GM10266 (cell line): ENCODE measurements around the gene RGS2.

Source experiments
- DNase-seq: peaks from one replicate; pipeline ENCODE4 v3.0.0; 2012; ENCODE audit errors: extremely low spot score
- TF ChIP-seq, protein P1 (sequence below): IDR thresholded peaks from 2 replicates; pipeline ENCODE4 v1.5.1; 2012; ENCODE audit warnings: mild to moderate bottlenecking, low read depth; ENCODE audit not compliant: control insufficient read depth, insufficient read depth; ENCODE audit errors: missing control alignments

RGS2 gene

DNA sequence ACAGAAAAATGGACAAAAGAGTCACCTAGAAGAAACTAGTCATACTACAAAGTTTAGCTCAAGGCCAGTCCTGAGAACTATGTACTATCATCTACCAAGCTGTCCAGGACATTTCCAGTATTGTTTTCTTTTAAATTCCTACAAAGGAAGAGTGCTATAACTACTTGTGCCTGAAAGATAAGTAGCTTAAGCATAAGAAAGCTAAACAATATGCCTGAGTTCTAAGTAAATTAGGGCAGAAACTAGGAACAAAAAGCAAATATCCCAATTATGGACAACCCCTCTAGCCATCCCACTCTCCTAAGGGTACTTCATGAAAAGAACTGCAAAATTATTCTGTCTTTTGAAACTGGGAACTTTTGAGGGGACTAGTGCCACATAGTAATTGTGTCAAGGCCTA lies 5.3 kb upstream of the RGS2 start:
- DNase-seq, result no peak

GRCh38 chr1:192805832-192806323 lies 3.0 kb upstream of the RGS2 start:
- TF ChIP-seq, protein P1, sequence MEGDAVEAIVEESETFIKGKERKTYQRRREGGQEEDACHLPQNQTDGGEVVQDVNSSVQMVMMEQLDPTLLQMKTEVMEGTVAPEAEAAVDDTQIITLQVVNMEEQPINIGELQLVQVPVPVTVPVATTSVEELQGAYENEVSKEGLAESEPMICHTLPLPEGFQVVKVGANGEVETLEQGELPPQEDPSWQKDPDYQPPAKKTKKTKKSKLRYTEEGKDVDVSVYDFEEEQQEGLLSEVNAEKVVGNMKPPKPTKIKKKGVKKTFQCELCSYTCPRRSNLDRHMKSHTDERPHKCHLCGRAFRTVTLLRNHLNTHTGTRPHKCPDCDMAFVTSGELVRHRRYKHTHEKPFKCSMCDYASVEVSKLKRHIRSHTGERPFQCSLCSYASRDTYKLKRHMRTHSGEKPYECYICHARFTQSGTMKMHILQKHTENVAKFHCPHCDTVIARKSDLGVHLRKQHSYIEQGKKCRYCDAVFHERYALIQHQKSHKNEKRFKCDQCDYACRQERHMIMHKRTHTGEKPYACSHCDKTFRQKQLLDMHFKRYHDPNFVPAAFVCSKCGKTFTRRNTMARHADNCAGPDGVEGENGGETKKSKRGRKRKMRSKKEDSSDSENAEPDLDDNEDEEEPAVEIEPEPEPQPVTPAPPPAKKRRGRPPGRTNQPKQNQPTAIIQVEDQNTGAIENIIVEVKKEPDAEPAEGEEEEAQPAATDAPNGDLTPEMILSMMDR, result peak; percentile 64
- DNase-seq, result peak; percentile 71

More for the DNA sequence above, 5.3 kb upstream of the RGS2 start:
- TF ChIP-seq, protein P1, result no peak

GRCh38 chr1:192807211-192808162 lies 1.4 kb upstream of the RGS2 start:
- TF ChIP-seq, protein P1, result peak; percentile 10
- peak; percentile 34 for DNase-seq

GRCh38 chr1:192808163-192808517 lies 699 bp upstream of the RGS2 start:
- no peak for DNase-seq
- TF ChIP-seq, protein P1, result no peak

- peak; percentile 20 for DNase-seq
Measured at GRCh38 chr1:192809307-192810252, 741 bp downstream of the RGS2 start.

DNA sequence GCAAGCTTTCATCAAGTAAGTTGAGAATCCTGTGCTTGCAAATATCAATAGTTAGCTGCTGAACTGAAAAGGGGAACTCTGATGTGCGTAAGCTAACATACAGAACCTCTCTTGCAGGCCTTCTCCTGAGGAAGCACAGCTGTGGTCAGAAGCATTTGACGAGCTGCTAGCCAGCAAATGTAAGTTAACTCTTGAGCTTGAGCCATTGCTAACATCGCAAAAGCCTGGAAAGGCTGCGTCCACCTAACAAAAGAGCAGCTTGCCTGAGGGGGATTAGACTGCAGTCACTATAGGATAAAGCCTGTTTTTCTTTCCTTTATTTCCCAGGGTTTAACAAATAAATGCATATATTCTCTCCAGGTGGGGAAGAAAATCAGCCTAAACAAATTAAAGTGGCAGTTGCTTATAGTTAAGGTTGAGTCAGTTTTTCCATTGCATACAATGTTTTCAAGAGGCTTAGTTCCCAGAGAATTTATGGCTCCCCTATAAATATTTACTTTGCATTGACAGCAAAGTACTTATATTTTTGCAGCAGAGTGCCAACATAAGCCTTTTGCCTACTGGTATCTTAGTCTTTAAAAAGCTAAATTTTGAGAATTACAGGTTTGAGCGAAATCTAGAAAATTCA lies 1.5 kb downstream of the RGS2 start:
- TF ChIP-seq, protein P1, result no peak
- peak; percentile 33 for DNase-seq

More at GRCh38 chr1:192809307-192810252, 741 bp downstream of the RGS2 start:
- TF ChIP-seq, protein P1, result no peak
